ENCODE results near the gene TASP1.
"Not testable (repeated sequence)": the region's sequence is repeated elsewhere in the genome, so short reads cannot be mapped to it uniquely, and the experiment has no call there.

TASP1 gene

GRCh38 chr20:13618456-13618855 is 20.3 kb downstream of the TASP1 start:
- not testable (repeated sequence) for H3K4me1 Mint-ChIP-seq, H3K27me3 Mint-ChIP-seq, H3K36me3 Mint-ChIP-seq, H3K4me3 Mint-ChIP-seq, H3K27ac Mint-ChIP-seq, H3K9me3 Mint-ChIP-seq

- H3K4me3 Mint-ChIP-seq, H3K27ac Mint-ChIP-seq, H3K36me3 Mint-ChIP-seq, H3K9me3 Mint-ChIP-seq, H3K4me1 Mint-ChIP-seq, H3K27me3 Mint-ChIP-seq: not testable (repeated sequence)
Observed at GRCh38 chr20:13617585-13617984, 21.1 kb downstream of the TASP1 start.

GRCh38 chr20:13616713-13617112 is 22.0 kb downstream of the TASP1 start:
- not testable (repeated sequence) for H3K4me3 Mint-ChIP-seq, H3K27me3 Mint-ChIP-seq, H3K4me1 Mint-ChIP-seq, H3K27ac Mint-ChIP-seq, H3K9me3 Mint-ChIP-seq
- H3K36me3 Mint-ChIP-seq = peaks cover 10% of the 10 kb centered on the region

DNA sequence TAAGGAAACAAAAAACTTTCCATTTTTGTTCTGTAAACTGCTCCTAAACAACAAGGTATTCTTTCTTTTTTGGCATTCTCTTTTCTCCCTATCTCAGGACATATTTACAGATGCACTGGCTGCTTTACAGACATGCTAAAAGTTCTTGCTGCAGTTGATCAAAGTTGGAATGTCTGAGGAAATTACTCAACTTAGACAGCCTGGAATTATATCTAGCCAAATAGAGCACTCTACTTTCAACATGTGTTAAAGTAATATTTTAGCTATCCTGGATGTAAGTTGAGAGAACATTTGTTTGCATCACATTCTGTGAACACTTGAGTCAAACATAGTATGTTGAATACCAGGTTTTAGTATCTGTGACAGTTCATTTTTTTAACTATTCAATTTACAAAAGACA is 24.8 kb downstream of the TASP1 start:
- Mint-ChIP-seq H3K9me3 (no peaks in the 10 kb centered on the region), H3K4me3 (no peak overlapping the region), H3K27me3 (no peaks in the 10 kb centered on the region), H3K27ac (no peak overlapping the region), H3K36me3 (peaks cover 15% of the 10 kb centered on the region), H3K4me1 (peaks cover 3% of the 10 kb centered on the region)

DNA sequence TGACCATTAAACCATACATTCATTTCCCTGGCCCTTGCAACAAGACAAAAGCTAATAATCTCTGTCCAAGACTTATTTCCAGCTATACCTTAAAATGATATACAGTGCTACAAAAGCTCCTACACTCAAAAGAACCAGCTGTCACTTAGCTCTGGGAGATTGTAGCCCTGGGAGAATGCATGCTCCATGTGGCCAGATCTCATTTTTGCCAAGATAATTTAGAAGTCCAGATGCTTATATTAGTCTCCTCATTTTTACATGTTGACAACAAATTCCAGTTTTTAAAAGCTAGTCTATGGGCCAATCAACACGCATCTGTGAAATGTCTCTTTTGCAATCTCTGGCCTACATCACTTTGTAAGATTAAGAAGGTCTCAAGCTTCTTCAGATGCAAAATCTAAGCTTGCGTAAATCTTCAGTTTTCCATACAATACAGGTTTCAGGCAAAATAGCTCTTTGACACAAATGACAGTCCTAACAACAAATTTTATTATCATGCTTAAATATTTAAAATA is 27.1 kb downstream of the TASP1 start:
- H3K4me1 Mint-ChIP-seq = peaks cover 3% of the 10 kb centered on the region
- H3K36me3 Mint-ChIP-seq = peaks cover 17% of the 10 kb centered on the region
- H3K9me3 Mint-ChIP-seq = no peaks in the 10 kb centered on the region
- no peak overlapping the region for H3K4me3 Mint-ChIP-seq
- no peaks in the 10 kb centered on the region for H3K27me3 Mint-ChIP-seq
- no peak overlapping the region for H3K27ac Mint-ChIP-seq

- Mint-ChIP-seq H3K36me3 (peaks cover 24% of the 10 kb centered on the region), H3K4me3 (no peak overlapping the region), H3K27ac (no peak overlapping the region), H3K9me3 (no peaks in the 10 kb centered on the region), H3K27me3 (no peaks in the 10 kb centered on the region), H3K4me1 (peaks cover 2% of the 10 kb centered on the region)
Observed at GRCh38 chr20:13610184-13610583, 28.5 kb downstream of the TASP1 start.

DNA sequence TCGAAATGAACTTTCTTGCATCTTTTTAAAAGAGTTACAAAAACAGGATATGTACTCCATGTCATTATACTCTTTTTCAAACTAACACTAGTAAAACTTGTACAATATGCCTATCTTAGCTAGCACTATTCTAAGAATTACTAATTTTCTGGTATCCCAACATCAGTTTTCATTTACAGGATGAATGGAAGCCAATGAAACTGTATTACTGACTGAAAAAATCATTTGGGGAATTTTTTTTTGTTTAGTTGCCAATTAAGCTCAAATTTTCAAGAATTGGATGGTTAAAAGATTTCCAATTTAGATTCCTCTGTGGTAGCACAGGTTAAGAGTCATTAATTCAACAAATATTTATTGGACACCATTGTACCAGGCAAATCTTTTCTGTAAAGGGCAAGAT is 30.7 kb downstream of the TASP1 start:
- Mint-ChIP-seq H3K27ac (no peak overlapping the region), H3K27me3 (no peaks in the 10 kb centered on the region)

GRCh38 chr20:13593423-13593822 is 45.3 kb downstream of the TASP1 start:
- Mint-ChIP-seq H3K4me1 (peaks cover 35% of the 10 kb centered on the region), H3K36me3 (peaks cover 28% of the 10 kb centered on the region)
- H3K27ac Mint-ChIP-seq = not testable (repeated sequence)

More for the DNA sequence above, 30.7 kb downstream of the TASP1 start:
- Mint-ChIP-seq H3K4me3 (no peak overlapping the region), H3K9me3 (no peaks in the 10 kb centered on the region), H3K4me1 (no peaks in the 10 kb centered on the region), H3K36me3 (peaks cover 31% of the 10 kb centered on the region)

DNA sequence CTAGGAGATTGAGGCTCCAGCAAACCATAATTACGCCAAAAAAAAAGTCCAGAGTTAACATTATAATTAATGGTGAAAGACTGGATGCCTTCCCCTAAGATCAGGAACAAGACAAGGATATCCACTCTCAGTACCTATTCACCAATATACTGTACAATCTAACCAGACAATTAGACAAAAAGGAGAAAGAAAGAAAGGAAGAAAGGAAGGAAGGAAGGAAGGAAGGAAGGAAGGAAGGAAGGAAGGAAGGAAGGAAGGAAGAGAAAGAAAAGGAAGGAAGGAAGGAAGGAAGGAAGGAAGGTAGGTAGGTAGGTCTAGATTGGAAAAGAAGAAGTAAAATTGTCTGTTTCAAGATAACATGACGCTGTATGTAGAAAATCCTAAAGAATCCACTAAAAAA is 50.7 kb downstream of the TASP1 start:
- Mint-ChIP-seq H3K27me3 (no peaks in the 10 kb centered on the region), H3K36me3 (peaks cover 41% of the 10 kb centered on the region), H3K4me3 (no peak overlapping the region), H3K4me1 (peaks cover 11% of the 10 kb centered on the region), H3K9me3 (no peaks in the 10 kb centered on the region), H3K27ac (no peak overlapping the region)

More at GRCh38 chr20:13593423-13593822, 45.3 kb downstream of the TASP1 start:
- not testable (repeated sequence) for H3K4me3 Mint-ChIP-seq, H3K27me3 Mint-ChIP-seq, H3K9me3 Mint-ChIP-seq

DNA sequence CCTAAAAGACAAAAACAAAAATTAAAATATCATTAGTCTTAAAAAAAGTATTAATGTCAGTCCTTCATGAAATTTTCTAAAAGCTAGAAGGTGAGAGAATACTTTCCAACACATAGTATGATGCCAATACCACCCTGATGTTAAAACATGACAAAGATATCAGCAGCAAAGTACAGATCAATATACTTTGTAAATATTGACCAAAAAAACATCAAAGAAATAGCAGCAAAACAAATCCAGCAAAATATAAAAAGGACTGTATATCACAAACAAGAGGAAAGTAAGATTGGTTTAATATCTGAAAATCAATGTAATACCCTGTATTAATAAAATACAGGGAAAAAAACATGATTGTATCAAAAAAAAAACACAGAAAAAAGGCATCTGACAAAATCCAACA is 51.4 kb downstream of the TASP1 start:
- Mint-ChIP-seq H3K27ac (no peak overlapping the region), H3K36me3 (peaks cover 42% of the 10 kb centered on the region), H3K9me3 (no peaks in the 10 kb centered on the region), H3K27me3 (no peaks in the 10 kb centered on the region), H3K4me1 (peaks cover 7% of the 10 kb centered on the region), H3K4me3 (no peak overlapping the region)

DNA sequence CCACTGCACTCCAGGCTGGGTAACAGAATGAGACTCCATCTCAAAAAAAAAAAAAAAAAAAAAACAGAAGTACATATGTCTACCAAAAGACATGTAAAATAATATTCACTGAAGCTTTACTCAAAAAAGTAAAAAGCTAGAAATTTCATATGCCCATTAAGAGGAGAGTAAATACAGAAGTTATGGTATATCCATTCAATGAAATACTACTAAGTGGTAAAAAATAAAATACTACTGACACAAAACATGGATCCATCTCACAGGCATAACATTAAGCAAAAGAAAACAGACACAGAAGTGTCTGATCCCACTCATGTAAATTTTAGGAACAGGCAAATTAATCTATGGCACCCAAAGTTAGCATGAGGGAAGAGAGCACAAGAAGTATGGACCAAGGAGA is 52.6 kb downstream of the TASP1 start:
- Mint-ChIP-seq H3K27me3 (no peaks in the 10 kb centered on the region), H3K4me1 (peaks cover 4% of the 10 kb centered on the region), H3K36me3 (peaks cover 39% of the 10 kb centered on the region), H3K4me3 (no peak overlapping the region), H3K27ac (no peak overlapping the region), H3K9me3 (no peaks in the 10 kb centered on the region)

DNA sequence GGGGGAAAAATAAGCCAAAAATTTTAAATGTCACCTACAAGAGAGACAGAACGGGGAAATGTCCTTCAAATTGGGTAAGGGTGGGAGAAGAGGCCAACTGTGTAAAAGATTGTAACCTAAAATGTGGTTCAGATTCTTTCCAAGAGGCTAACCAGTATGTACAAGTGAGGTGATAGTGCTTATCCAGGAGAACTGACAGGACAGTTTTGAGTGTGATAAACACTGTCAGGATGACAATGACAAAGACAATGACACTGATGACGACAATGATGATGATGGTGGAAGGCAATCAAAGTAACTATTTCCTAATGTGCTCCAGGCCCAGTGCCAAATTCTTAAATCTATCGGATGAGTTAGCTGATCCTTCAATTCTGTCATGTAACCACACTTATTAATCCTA is 57.3 kb downstream of the TASP1 start:
- Mint-ChIP-seq H3K4me3 (no peak overlapping the region), H3K4me1 (no peaks in the 10 kb centered on the region), H3K36me3 (peaks cover 48% of the 10 kb centered on the region), H3K9me3 (peaks cover 5% of the 10 kb centered on the region), H3K27me3 (no peaks in the 10 kb centered on the region), H3K27ac (no peak overlapping the region)

DNA sequence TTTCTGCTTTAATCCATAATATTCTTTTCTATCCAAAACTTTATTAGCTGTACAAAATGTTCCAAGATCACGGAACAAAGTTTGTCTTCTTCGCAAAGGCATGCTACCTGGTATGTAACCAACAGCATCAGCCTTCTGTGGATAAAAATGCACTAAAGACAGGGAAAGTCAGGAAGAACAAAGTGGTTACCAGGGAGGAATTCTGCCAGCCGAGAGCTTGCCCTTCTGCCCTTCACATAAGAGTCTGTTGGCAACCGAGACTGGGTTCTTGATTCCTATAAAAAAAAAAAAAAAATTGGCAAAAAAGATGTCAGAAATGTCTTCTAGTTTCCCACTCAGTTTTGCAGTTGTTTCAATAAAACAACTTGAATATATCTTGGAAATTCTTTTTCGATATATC is 58.0 kb downstream of the TASP1 start:
- no peaks in the 10 kb centered on the region for H3K4me1 Mint-ChIP-seq
- peaks cover 5% of the 10 kb centered on the region for H3K9me3 Mint-ChIP-seq
- H3K4me3 Mint-ChIP-seq = no peak overlapping the region

DNA sequence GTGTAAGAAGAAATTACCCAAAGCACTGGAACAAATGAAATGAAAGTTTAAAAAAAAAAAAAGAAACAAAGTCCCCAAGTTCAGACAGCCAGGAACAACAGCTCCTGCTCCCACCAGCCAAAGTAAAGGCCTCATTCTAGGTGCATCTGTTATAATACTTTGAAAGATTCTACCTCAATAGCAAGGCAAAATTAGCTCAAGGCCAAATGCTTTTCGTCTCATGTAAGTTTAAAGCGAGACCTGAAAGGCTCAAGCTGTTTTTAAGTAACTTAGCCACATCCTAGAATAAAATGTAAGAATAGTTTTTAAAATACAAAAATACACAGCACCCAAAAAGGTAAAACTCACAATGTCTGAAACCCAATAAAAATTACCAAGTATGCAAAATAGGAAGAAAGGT is 64.7 kb downstream of the TASP1 start:
- Mint-ChIP-seq H3K4me1 (no peaks in the 10 kb centered on the region), H3K36me3 (peaks cover 45% of the 10 kb centered on the region), H3K27ac (no peak overlapping the region), H3K9me3 (peaks cover 5% of the 10 kb centered on the region), H3K27me3 (no peaks in the 10 kb centered on the region), H3K4me3 (no peak overlapping the region)

More for the DNA sequence above, 58.0 kb downstream of the TASP1 start:
- H3K27ac Mint-ChIP-seq = no peak overlapping the region
- no peaks in the 10 kb centered on the region for H3K27me3 Mint-ChIP-seq
- H3K36me3 Mint-ChIP-seq = peaks cover 47% of the 10 kb centered on the region

- H3K27me3 Mint-ChIP-seq = no peaks in the 10 kb centered on the region
- no peaks in the 10 kb centered on the region for H3K9me3 Mint-ChIP-seq
- no peaks in the 10 kb centered on the region for H3K4me1 Mint-ChIP-seq
- H3K36me3 Mint-ChIP-seq = peaks cover 40% of the 10 kb centered on the region
- H3K4me3 Mint-ChIP-seq = no peak overlapping the region
- H3K27ac Mint-ChIP-seq = no peak overlapping the region
Observed at GRCh38 chr20:13571662-13572061, 67.1 kb downstream of the TASP1 start.

DNA sequence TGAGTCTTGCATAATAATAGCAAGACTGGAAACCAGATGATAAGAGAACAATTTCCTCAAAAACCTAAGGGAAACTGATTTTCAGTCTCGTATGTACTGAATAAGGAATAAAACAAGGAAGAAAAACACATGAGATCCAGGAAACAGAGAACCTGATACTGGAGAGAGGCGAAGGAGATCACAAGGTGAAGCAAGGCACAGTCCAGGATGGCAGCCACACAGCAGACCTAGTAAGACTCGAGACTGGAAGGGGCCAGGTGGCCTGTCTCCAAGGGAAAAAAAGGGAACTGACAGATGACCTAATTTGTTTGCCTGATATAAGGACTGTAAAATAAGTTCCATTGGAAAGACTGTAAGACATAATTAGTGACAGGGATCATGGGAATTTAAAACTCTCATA is 71.1 kb downstream of the TASP1 start:
- no peaks in the 10 kb centered on the region for H3K27me3 Mint-ChIP-seq
- H3K36me3 Mint-ChIP-seq = peaks cover 37% of the 10 kb centered on the region
- no peaks in the 10 kb centered on the region for H3K4me1 Mint-ChIP-seq
- H3K27ac Mint-ChIP-seq = no peak overlapping the region
- no peak overlapping the region for H3K4me3 Mint-ChIP-seq
- no peaks in the 10 kb centered on the region for H3K9me3 Mint-ChIP-seq

- Mint-ChIP-seq H3K27me3 (no peaks in the 10 kb centered on the region), H3K4me3 (no peak overlapping the region), H3K9me3 (no peaks in the 10 kb centered on the region), H3K27ac (no peak overlapping the region), H3K36me3 (peaks cover 45% of the 10 kb centered on the region), H3K4me1 (no peaks in the 10 kb centered on the region)
Observed at GRCh38 chr20:13563854-13564253, 74.9 kb downstream of the TASP1 start.

All from activated naive CD4-positive, alpha-beta T cell treated with anti-CD3 and anti-CD28 coated beads, Interleukin-2, amount 50 U/mL, for 24 hours (primary cell).